Ishikawa (cell line): ENCODE measurements around the gene PDIA5.

ENCODE experiments used
- CEBPB ChIP-seq: IDR thresholded peaks from 2 replicates; pipeline ENCODE4 v1.6.1; 2012
- CREB1 ChIP-seq: IDR thresholded peaks from 2 replicates; pipeline ENCODE4 v1.6.1; 2012; ENCODE audit warnings: low read depth
- EGR1 ChIP-seq: IDR thresholded peaks from 2 replicates; pipeline ENCODE4 v1.6.1; 2012
- EP300 ChIP-seq: IDR thresholded peaks from 2 replicates; pipeline ENCODE4 v1.6.1; 2012; ENCODE audit warnings: borderline replicate concordance
- FOXM1 ChIP-seq: IDR thresholded peaks from 2 replicates; pipeline ENCODE4 v1.6.1; 2012; ENCODE audit warnings: low read depth, borderline replicate concordance
- NFIC ChIP-seq: IDR thresholded peaks from 2 replicates; pipeline ENCODE4 v1.6.1; 2012
- RAD21 ChIP-seq: IDR thresholded peaks from 2 replicates; pipeline ENCODE4 v1.6.1; 2012; ENCODE audit warnings: low read depth
- TAF1 ChIP-seq: IDR thresholded peaks from 2 replicates; pipeline ENCODE4 v1.6.1; 2012; ENCODE audit warnings: low read depth, mild to moderate bottlenecking
- TCF12 ChIP-seq: IDR thresholded peaks from 2 replicates; pipeline ENCODE4 v1.6.1; 2012; ENCODE audit warnings: low read depth
- TEAD4 ChIP-seq: IDR thresholded peaks from 2 replicates; pipeline ENCODE4 v1.6.1; 2012
- YY1 ChIP-seq: IDR thresholded peaks from 2 replicates; pipeline ENCODE4 v1.6.1; 2012; ENCODE audit warnings: low read depth
- ZBTB7A ChIP-seq: IDR thresholded peaks from 2 replicates; pipeline ENCODE4 v1.6.1; 2012; ENCODE audit warnings: low read depth
- TF ChIP-seq, protein P1 (sequence below): IDR thresholded peaks from 2 replicates; pipeline ENCODE4 v1.6.1; 2012
- TF ChIP-seq, protein P2 (sequence below): IDR thresholded peaks from 2 replicates; pipeline ENCODE4 v1.6.1; 2012
- TF ChIP-seq, protein P3 (sequence below): IDR thresholded peaks from 2 replicates; pipeline ENCODE4 v1.6.1; 2012; ENCODE audit warnings: low read depth, mild to moderate bottlenecking

The PDIA5 gene

DNA sequence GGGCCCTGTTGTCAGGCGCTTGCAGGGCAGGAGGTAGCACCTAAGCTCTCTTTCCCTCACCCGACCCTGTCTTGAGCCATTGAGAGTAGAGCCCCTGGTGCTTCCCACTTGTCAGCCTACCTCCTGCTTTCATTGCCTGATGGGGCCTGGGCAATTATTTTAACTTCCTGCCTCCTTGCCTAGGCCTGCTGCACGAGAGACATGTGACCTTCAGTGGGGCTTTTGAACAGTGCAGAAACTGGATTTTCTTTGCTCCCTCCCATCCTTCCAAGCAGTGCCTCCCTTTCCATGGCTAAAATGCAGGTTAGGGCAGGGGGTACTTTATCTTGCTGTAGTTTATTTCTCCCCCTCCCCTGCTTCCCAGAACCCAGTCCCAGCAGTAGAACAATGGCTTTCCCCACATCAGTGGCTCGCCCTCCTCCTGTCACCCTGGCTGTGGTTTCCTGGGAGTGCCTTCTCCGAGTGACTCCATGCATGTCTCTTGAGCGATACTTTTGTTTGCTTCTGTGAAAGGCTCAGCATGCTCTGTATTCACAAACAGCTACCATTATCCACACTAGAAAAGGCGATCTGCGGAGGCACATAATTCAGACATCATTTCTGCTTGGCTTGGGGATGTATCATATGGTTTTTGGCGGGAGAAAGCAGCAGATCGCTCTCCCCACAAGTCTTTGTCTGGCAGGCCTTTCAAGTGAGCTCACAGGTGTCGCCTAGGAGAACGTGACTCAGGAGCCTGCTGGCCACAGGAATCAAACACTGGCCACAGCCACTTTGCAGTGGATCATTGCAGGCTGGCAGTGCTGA is 24.1 kb downstream of the PDIA5 start:
- TF ChIP-seq TEAD4 (no peak), FOXM1 (no peak), RAD21 (no peak), TAF1 (no peak), CREB1 (no peak), CEBPB (no peak), EGR1 (no peak), ZBTB7A (no peak), YY1 (no peak), NFIC (no peak)
- TF ChIP-seq, protein P1, sequence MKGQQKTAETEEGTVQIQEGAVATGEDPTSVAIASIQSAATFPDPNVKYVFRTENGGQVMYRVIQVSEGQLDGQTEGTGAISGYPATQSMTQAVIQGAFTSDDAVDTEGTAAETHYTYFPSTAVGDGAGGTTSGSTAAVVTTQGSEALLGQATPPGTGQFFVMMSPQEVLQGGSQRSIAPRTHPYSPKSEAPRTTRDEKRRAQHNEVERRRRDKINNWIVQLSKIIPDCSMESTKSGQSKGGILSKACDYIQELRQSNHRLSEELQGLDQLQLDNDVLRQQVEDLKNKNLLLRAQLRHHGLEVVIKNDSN, result 0 out of 2 replicates have a peak, but pooled peaks have one; percentile 44
- TF ChIP-seq, protein P2, sequence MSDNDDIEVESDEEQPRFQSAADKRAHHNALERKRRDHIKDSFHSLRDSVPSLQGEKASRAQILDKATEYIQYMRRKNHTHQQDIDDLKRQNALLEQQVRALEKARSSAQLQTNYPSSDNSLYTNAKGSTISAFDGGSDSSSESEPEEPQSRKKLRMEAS, result peak; percentile 54

DNA sequence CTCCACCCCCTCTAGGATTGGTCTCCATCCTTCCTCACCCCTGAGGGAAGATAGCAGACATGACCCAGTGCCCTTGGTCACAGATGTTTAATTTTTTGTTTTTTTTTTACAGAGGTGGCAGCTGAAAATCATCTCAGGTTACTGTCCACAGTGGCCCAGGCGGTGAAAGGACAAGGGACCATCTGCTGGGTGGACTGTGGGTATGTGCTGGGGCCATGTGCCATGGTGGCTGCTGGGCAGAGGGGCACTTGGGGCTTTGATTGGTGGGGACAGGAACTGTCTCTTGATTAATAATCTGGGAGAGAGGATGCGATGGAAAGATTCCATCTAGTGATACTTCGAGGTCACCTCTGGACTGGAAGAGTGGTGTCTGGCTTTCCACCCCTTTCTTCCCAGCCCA is 25.4 kb downstream of the PDIA5 start:
- TF ChIP-seq, protein P3, sequence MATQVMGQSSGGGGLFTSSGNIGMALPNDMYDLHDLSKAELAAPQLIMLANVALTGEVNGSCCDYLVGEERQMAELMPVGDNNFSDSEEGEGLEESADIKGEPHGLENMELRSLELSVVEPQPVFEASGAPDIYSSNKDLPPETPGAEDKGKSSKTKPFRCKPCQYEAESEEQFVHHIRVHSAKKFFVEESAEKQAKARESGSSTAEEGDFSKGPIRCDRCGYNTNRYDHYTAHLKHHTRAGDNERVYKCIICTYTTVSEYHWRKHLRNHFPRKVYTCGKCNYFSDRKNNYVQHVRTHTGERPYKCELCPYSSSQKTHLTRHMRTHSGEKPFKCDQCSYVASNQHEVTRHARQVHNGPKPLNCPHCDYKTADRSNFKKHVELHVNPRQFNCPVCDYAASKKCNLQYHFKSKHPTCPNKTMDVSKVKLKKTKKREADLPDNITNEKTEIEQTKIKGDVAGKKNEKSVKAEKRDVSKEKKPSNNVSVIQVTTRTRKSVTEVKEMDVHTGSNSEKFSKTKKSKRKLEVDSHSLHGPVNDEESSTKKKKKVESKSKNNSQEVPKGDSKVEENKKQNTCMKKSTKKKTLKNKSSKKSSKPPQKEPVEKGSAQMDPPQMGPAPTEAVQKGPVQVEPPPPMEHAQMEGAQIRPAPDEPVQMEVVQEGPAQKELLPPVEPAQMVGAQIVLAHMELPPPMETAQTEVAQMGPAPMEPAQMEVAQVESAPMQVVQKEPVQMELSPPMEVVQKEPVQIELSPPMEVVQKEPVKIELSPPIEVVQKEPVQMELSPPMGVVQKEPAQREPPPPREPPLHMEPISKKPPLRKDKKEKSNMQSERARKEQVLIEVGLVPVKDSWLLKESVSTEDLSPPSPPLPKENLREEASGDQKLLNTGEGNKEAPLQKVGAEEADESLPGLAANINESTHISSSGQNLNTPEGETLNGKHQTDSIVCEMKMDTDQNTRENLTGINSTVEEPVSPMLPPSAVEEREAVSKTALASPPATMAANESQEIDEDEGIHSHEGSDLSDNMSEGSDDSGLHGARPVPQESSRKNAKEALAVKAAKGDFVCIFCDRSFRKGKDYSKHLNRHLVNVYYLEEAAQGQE, result no peak
- TF ChIP-seq, protein P2, result no peak
- no peak for TF ChIP-seq NFIC
- TF ChIP-seq RAD21, result no peak
- no peak for TF ChIP-seq TEAD4
- TF ChIP-seq YY1, result no peak
- TF ChIP-seq TAF1, result no peak
- no peak for TF ChIP-seq ZBTB7A
- TF ChIP-seq, protein P1, result no peak

DNA sequence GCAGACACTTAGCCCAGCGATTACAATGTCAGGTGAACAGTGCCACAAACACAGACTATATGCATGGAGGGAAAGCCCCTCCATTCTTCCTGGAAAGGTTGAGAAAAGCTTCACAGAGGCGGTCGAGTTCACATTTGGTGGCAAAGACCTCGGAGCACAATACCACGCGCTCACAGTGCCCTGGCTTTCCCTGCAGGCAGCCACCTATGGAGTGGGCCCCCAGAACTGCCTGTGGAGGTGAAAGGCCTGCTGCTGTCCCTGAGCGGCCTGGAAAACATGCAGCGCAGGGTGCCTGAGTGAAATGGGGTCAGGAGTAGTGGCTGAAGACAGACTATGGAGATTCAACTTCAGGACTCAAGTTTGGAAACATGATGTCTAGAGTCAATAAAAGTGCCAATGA is 26.9 kb downstream of the PDIA5 start:
- no peak for TF ChIP-seq CREB1
- TF ChIP-seq NFIC, result no peak
- no peak for TF ChIP-seq FOXM1
- no peak for TF ChIP-seq TAF1
- TF ChIP-seq EP300, result no peak
- TF ChIP-seq CEBPB, result no peak

DNA sequence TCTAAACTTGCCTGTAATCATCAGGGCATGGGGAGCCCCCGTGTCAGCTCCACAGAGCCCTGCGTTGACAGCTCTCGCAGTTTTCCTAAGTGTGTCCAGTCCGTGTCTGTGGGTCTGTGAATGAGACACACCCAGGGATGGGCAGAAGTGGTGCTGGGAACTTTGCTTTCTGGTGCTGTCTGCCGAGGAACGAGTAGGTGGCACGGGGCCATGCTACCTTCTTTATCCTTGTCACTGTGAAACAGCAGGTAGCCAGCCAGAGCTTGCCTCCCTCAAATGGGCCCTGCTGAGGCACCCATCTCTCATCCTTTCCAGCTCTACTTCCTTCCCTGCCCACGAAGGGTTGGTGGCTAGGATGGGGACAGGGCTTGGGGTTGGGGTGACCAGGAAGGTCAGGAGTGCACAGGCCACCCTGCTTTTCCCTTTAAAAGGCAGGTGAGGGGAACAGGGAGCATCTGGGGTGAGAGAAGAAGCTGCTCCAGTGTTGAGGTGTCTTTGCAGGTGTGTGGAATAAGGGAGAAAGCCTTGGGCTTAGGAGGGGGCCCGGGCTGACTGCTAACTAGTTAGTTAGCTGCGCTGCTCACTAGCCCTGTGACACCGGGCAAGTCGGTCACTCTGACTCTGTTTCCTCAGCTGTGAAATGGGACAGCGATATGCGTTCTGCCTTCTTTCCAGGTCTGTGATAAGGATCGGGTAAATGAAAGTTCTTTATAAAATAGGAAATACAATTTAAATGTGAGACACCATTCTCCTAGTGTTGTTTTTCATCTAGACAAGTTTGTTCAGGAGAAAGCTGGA is 27.9 kb downstream of the PDIA5 start:
- no peak for TF ChIP-seq NFIC
- TF ChIP-seq TEAD4, result no peak
- TF ChIP-seq, protein P3, result no peak
- no peak for TF ChIP-seq TAF1
- no peak for TF ChIP-seq RAD21
- TF ChIP-seq EP300, result no peak
- TF ChIP-seq TCF12, result no peak
- no peak for TF ChIP-seq EGR1
- no peak for TF ChIP-seq CREB1

DNA sequence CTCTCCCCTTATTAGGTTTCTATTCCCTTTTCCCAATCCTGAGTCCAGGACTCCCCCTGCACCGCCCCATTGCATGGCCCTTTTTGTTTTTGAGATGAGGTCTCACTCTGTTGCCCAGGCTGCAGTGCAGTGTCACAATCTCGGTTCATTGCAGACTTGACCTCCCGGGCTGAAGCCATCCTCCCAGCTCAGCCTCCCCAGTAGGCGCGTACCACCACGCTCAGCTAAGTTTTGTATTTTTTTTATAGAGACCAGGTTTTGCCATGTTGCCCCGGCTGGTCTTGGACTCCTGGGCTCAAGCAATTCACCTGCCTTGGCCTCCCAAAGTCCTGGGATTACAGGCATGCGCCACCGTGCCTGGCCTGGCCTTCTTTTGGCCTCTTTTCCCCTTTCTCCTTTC is 29.3 kb downstream of the PDIA5 start:
- TF ChIP-seq EGR1 (no peak), ZBTB7A (no peak)
- TF ChIP-seq, protein P3, result no peak
- TF ChIP-seq, protein P2, result no peak
